PC-3 (cell line): ENCODE measurements around the gene TNP2. TPM values are rescaled to one million over a fixed set of nuclear protein-coding genes. Genes with fewer than 3 reads are reported as not detected.

Source experiments
- ATAC-seq: fragments of 200-7000 bp; cut with Tn5 transposase; 2 replicates; pipeline ENCODE4 v1.9.1; 2020; ENCODE audit warnings: mild to moderate bottlenecking, moderate library complexity
- BruUV-seq: library from RNA; stranded (reverse); fragments of 400-500 nt; replicated peaks from 2 replicates; lab custom pipeline; 2021; lab: Mats Ljungman, UMichigan
- CTCF ChIA-PET: fragments of 300-600 bp; sonication (Branson Sonifier 250); formaldehyde crosslinking; loops from one replicate; lab custom pipeline; 2022; ENCODE audit warnings: antibody characterized with exemption; lab: Charles Lee
- POLR2A ChIA-PET: fragments of 300-600 bp; sonication (Branson Sonifier 250); formaldehyde crosslinking; loops from one replicate; lab custom pipeline; 2022; ENCODE audit warnings: antibody characterized with exemption; ENCODE audit not compliant: unreplicated experiment; lab: Charles Lee
- DNase-seq: peaks from one replicate; pipeline ENCODE4 v3.0.0-alpha.2; 2015
- H2AFZ ChIP-seq: fragments of 300-600 bp; sonication (generic); 2 replicates; pipeline ENCODE4 v1.6.0; 2016; ENCODE audit warnings: antibody characterized with exemption, low read length
- H3F3A ChIP-seq: fragments of 300-600 bp; sonication (generic); one replicate; pipeline ENCODE4 v1.6.0; 2017; ENCODE audit warnings: antibody characterized with exemption, low read length, control low read depth, mild to moderate bottlenecking; ENCODE audit not compliant: unreplicated experiment
- H3K27ac ChIP-seq: fragments of 300-600 bp; sonication (generic); 2 replicates; pipeline ENCODE4 v1.5.1; 2016; ENCODE audit warnings: mild to moderate bottlenecking, low read length
- H3K27me3 ChIP-seq: fragments of 300-600 bp; sonication (generic); 2 replicates; pipeline ENCODE4 v1.6.1; 2016; ENCODE audit warnings: low read length, mixed read lengths
- H3K36me3 ChIP-seq: fragments of 300-600 bp; sonication (generic); 2 replicates; pipeline ENCODE4 v1.6.1; 2016; ENCODE audit warnings: low read depth, mixed run types, low read length, mixed read lengths
- H3K4me1 ChIP-seq: fragments of 300-600 bp; sonication (generic); 2 replicates; pipeline ENCODE4 v1.5.1; 2016; ENCODE audit warnings: low read length; ENCODE audit not compliant: insufficient read depth
- H3K4me2 ChIP-seq: fragments of 300-600 bp; sonication (generic); 2 replicates; pipeline ENCODE4 v1.6.0; 2016; ENCODE audit warnings: low read length
- H3K4me3 ChIP-seq: fragments of 300-600 bp; sonication (generic); 2 replicates; pipeline ENCODE4 v1.5.1; 2016; ENCODE audit warnings: mild to moderate bottlenecking, low read length, mixed read lengths
- H3K79me2 ChIP-seq: fragments of 300-600 bp; sonication (generic); 2 replicates; pipeline ENCODE4 v1.6.1; 2017; ENCODE audit warnings: low read length, mixed read lengths
- H3K9ac ChIP-seq: fragments of 300-600 bp; sonication (generic); 2 replicates; pipeline ENCODE4 v1.6.0; 2016; ENCODE audit warnings: mild to moderate bottlenecking, low read length
- H3K9me2 ChIP-seq: fragments of 300-600 bp; sonication (generic); replicated peaks from 2 replicates; pipeline ENCODE4 v1.6.1; 2016; ENCODE audit warnings: mixed run types, low read length, mixed read lengths
- H3K9me3 ChIP-seq: fragments of 300-600 bp; sonication (generic); 2 replicates; pipeline ENCODE4 v1.6.1; 2016; ENCODE audit warnings: low read length, mixed read lengths
- H4K20me1 ChIP-seq: fragments of 300-600 bp; sonication (generic); 2 replicates; pipeline ENCODE4 v1.6.1; 2016; ENCODE audit warnings: low read length, mixed read lengths
- EZH2 ChIP-seq: fragments of 300-600 bp; sonication (generic); IDR thresholded peaks from one replicate; pipeline ENCODE4 v1.6.1; 2017; ENCODE audit warnings: antibody characterized with exemption, mild to moderate bottlenecking, low read length; ENCODE audit not compliant: unreplicated experiment
- EZH2phosphoT487 ChIP-seq: fragments of 300-600 bp; sonication (generic); IDR thresholded peaks from 2 replicates; pipeline ENCODE4 v1.6.1; 2018; ENCODE audit warnings: mild to moderate bottlenecking, antibody characterized with exemption, low read length, borderline replicate concordance
- intact Hi-C: fragments of 100-400 bp; cut with micrococcal nuclease; formaldehyde crosslinking; loops from 2 replicates; pipeline ENCODE4 v1.9.0; 2023
- total RNA-seq: library from RNA; depleted of rRNA; stranded (reverse); fragments of >200 nt; gene quantifications from 2 replicates; pipeline ENCODE4 v1.2.3, GENCODE V29; 2014
- TF ChIP-seq, protein P1 (sequence below): fragments of 300-600 bp; sonication (generic); conservative IDR thresholded peaks from 2 replicates; pipeline ENCODE4 v1.5.1; 2017; ENCODE audit warnings: antibody characterized with exemption, low read depth, mild to moderate bottlenecking, low read length

The TNP2 gene
- total RNA-seq, 1 experiment from 2014 or later, result not detected

DNA sequence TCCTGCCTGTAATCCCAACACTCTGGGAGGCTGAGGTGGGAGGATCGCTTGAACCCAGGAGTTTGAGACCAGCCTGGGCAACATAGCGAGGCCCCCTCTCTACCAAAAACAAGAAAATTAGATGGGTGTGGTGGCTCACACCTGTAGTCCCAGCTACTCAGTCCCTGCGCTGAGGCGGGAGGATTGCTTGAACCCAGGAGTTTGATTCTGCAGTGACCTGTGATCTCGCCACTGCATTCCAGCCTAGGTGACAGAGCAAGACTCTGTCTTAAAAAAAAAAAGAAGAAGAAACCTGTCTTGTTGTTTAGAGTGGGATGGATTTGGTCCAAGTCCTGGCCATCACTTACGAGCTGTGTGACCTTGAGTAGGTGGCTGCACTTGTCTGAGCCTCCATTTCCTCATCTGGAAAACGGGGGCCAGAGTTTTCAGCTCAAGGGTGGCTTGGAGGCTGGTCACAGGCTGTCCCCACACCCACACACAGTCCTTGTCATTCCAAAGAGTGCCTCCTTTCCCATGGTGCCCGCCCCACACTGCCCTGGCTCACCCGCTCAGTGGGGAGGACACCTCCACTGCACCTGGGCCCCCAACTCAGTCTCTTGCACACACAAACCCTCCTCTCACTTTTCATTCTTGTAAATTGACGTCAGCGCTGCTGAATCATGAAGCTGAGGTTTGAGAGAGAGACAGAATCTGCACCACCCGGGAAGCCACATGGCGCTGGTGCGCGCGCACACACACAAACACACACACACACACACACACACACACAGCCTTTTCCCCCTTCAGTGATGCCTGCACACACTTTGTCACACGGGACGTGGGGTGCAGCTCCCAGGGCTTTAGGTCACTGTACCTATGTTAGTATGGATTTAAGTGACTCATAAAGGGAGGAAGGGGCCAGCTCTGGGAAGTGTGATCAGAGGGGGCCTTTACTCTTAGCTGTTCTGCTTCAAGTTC lies 17.3 kb downstream of the TNP2 start:
- H3K9me2 ChIP-seq, result no peaks in the 10 kb centered on the region
- H3F3A ChIP-seq, result no peaks in the 10 kb centered on the region
- ChIA-PET CTCF (no interaction called here), POLR2A (no interaction called here)
- H2AFZ ChIP-seq, result no peak overlapping the region
- no peaks in the 10 kb centered on the region for H3K36me3 ChIP-seq
- H3K9me3 ChIP-seq, result no peaks in the 10 kb centered on the region
- H3K4me2 ChIP-seq, result no peak overlapping the region
- ATAC-seq, result no peak
- H3K4me3 ChIP-seq, result no peak overlapping the region
- H3K27ac ChIP-seq, result no peak overlapping the region
- no peaks in the 10 kb centered on the region for H3K27me3 ChIP-seq
- H3K4me1 ChIP-seq, result peaks cover 18% of the 10 kb centered on the region
- TF ChIP-seq EZH2 (no peak), EZH2phosphoT487 (no peak)
- TF ChIP-seq, protein P1, sequence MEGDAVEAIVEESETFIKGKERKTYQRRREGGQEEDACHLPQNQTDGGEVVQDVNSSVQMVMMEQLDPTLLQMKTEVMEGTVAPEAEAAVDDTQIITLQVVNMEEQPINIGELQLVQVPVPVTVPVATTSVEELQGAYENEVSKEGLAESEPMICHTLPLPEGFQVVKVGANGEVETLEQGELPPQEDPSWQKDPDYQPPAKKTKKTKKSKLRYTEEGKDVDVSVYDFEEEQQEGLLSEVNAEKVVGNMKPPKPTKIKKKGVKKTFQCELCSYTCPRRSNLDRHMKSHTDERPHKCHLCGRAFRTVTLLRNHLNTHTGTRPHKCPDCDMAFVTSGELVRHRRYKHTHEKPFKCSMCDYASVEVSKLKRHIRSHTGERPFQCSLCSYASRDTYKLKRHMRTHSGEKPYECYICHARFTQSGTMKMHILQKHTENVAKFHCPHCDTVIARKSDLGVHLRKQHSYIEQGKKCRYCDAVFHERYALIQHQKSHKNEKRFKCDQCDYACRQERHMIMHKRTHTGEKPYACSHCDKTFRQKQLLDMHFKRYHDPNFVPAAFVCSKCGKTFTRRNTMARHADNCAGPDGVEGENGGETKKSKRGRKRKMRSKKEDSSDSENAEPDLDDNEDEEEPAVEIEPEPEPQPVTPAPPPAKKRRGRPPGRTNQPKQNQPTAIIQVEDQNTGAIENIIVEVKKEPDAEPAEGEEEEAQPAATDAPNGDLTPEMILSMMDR, result no peak
- no peak overlapping the region for H3K9ac ChIP-seq
- peaks cover 22% of the 10 kb centered on the region for H4K20me1 ChIP-seq
- intact Hi-C loops, result loop anchor here (10.0 kb wide), 1 partner anchor 117 kb away; no protein-coding TSS in a partner anchor
- H3K79me2 ChIP-seq, result peaks cover 26% of the 10 kb centered on the region
- no peak for DNase-seq
- no TSS peak for BruUV-seq

DNA sequence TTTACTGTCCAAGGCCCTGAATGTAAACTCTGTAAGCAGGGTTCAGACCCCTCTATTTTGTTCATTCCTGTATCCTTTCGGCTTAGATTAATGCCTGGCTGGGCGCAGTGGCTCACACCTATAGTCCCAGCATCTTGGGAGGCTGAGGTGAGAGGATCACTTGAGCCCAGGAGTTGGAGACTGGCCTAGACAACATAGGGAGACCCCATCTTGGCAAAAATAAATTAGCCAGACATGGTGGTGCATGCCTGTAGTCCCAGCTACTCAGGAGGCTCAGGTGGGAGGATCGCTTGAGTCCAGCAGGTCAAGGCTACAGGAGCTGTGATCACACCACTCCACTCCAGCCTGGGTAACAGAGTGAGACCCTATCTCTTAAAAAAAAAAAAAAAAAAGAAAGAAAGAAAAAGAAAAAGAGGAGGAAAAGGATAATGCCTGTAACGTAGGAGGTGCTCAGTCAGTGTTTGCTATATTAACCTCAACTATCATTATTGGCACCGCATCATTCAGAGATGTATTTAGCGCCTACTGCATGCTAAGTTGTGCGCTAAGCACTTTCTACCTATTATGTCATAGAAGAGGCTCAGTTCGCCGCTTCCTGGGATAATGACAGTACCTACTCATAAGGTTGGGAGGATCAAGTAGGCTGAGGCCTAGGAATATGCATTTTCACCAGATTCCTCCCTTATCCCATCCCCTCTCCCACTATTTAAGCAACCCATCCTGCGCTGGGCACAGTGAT lies 18.2 kb downstream of the TNP2 start:
- CTCF ChIA-PET, result no interaction called here
- no peak for DNase-seq
- intact Hi-C loops, result loop anchor here (10.0 kb wide), 1 partner anchor 116 kb away; no protein-coding TSS in a partner anchor
- Histone ChIP-seq H3K9me2 (no peaks in the 10 kb centered on the region), H3K36me3 (no peaks in the 10 kb centered on the region), H3K9me3 (no peaks in the 10 kb centered on the region), H3F3A (no peaks in the 10 kb centered on the region), H4K20me1 (peaks cover 22% of the 10 kb centered on the region), H3K79me2 (peaks cover 26% of the 10 kb centered on the region), H3K4me1 (peaks cover 17% of the 10 kb centered on the region), H2AFZ (no peak overlapping the region), H3K4me3 (no peak overlapping the region), H3K27ac (no peak overlapping the region), H3K4me2 (no peak overlapping the region), H3K27me3 (no peaks in the 10 kb centered on the region), H3K9ac (no peak overlapping the region)
- POLR2A ChIA-PET, result no interaction called here
- no peak for ATAC-seq
- BruUV-seq, result no TSS peak
- TF ChIP-seq EZH2phosphoT487 (no peak), EZH2 (no peak)
- TF ChIP-seq, protein P1, result no peak
